Naive thymus-derived CD4-positive, alpha-beta T cell (primary cell): ENCODE results near the gene CYP39A1. TPM values are rescaled to one million over a fixed set of nuclear protein-coding genes. Genes with fewer than 3 reads are reported as not detected.

Experiments
- ATAC-seq: fragments of 150-1000 bp; cut with Tn5 transposase; 2 replicates; pipeline ENCODE4 v1.10.0; 2021; ENCODE audit warnings: mild to moderate bottlenecking, moderate library complexity
- CTCF ChIA-PET: fragments of 350-600 bp; sonication (Branson Sonifier 250); formaldehyde crosslinking; loops from one replicate; lab custom pipeline; 2021; ENCODE audit warnings: antibody characterized with exemption; lab: Charles Lee
- POLR2A ChIA-PET: fragments of 350-600 bp; sonication (Branson Sonifier 250); formaldehyde crosslinking; loops from one replicate; lab custom pipeline; 2021; ENCODE audit warnings: antibody characterized with exemption, inconsistent platforms; lab: Charles Lee
- DNase-seq, 9 donors: peaks; one replicate each; pipeline versions ENCODE4 v3.0.0 to v3.0.0-alpha.2; 2020 to 2022; ENCODE audit warnings: mixed read lengths in 1 of 9
- H3K27ac ChIP-seq: one replicate; pipeline ENCODE4 v1.7.0; 2013; ENCODE audit warnings: mild to moderate bottlenecking, low read depth, low read length, moderate library complexity
- H3K27me3 ChIP-seq, 2 donors: one replicate each; pipeline ENCODE4 v1.7.0; 2013; ENCODE audit warnings: low read length in 2 of 2, mild to moderate bottlenecking in 2 of 2, moderate library complexity in 2 of 2; ENCODE audit not compliant: control insufficient read depth in 2 of 2, insufficient read depth in 2 of 2
- H3K36me3 ChIP-seq, 3 experiments: 1 replicate in 2 of 3; 2 replicates in 1 of 3; pipeline ENCODE4 v1.7.0; 2013; ENCODE audit warnings: low read length in 3 of 3, mild to moderate bottlenecking in 3 of 3, moderate library complexity in 1 of 3; ENCODE audit not compliant: insufficient read depth in 3 of 3, control insufficient read depth in 2 of 3
- H3K4me1 ChIP-seq, 2 donors: one replicate each; pipeline ENCODE4 v1.7.0; 2013; ENCODE audit warnings: low read length in 2 of 2, mild to moderate bottlenecking in 2 of 2, moderate library complexity in 1 of 2; ENCODE audit not compliant: control insufficient read depth in 2 of 2, insufficient read depth in 2 of 2
- H3K4me3 ChIP-seq: 2 replicates; pipeline ENCODE4 v1.7.0; 2013; ENCODE audit warnings: mild to moderate bottlenecking, low read length
- H3K9me3 ChIP-seq, 3 experiments: 1 replicate in 2 of 3; 2 replicates in 1 of 3; pipeline ENCODE4 v1.7.0; 2013; ENCODE audit warnings: low read length in 3 of 3; ENCODE audit not compliant: control insufficient read depth in 2 of 3
- H3K27ac Mint-ChIP-seq, 9 donors: one replicate each; pipeline ENCODE4 v1.8.0; 2020 to 2022; ENCODE audit warnings: mixed read lengths in 9 of 9, mild to moderate bottlenecking in 8 of 9, moderate library complexity in 5 of 9, inconsistent platforms in 2 of 9
- H3K27me3 Mint-ChIP-seq, 5 donors: one replicate each; pipeline ENCODE4 v1.8.0; 2021 to 2022; ENCODE audit warnings: mixed read lengths in 5 of 5, mild to moderate bottlenecking in 1 of 5
- H3K36me3 Mint-ChIP-seq, 5 donors: one replicate each; pipeline ENCODE4 v1.8.0; 2020 to 2022; ENCODE audit warnings: mixed read lengths in 5 of 5, mild to moderate bottlenecking in 3 of 5, inconsistent platforms in 1 of 5
- H3K4me1 Mint-ChIP-seq, 7 donors: one replicate each; pipeline ENCODE4 v1.8.0; 2020 to 2022; ENCODE audit warnings: mixed read lengths in 7 of 7, mild to moderate bottlenecking in 3 of 7, inconsistent platforms in 1 of 7
- H3K4me3 Mint-ChIP-seq, 10 donors: one replicate each; pipeline ENCODE4 v1.8.0; 2020 to 2022; ENCODE audit warnings: mild to moderate bottlenecking in 10 of 10, mixed read lengths in 10 of 10, moderate library complexity in 6 of 10, inconsistent platforms in 2 of 10
- H3K9me3 Mint-ChIP-seq, 11 donors: one replicate each; pipeline ENCODE4 v1.8.0; 2020 to 2022; ENCODE audit warnings: mixed read lengths in 11 of 11, mild to moderate bottlenecking in 4 of 11, inconsistent platforms in 1 of 11, moderate library complexity in 1 of 11
- intact Hi-C, 2 donors: fragments of 100-400 bp; cut with micrococcal nuclease; formaldehyde crosslinking; loops; one replicate each; pipeline ENCODE4 v1.15.1; 2023
- polyA plus RNA-seq, 2 donors: library from polyadenylated mRNA; unstranded; fragments of 300-500 nt; fragmentation: Illumina TruSeq; gene quantifications; one replicate each; pipeline ENCODE4 v1.2.3, GENCODE V29; 2021
- total RNA-seq, 6 experiments: library from RNA in 5 of 6; stranded (reverse) in 5 of 6; gene quantifications; 1 replicate in 5 of 6; 2 replicates in 1 of 6; pipeline ENCODE4 v1.2.3 and lab custom pipeline; 2021 to 2026

CYP39A1 gene
- total and polyA plus RNA-seq, 7 experiments from 2014 or later, result not detected

- Mint-ChIP-seq H3K9me3 (no peaks in the 10 kb centered on the region), H3K36me3 (no peaks in the 10 kb centered on the region), H3K4me1 (peaks cover 0 to 1% (median 0%) of the 10 kb centered on the region in 7 donors), H3K27me3 (peaks cover 5 to 17% (median 10%) of the 10 kb centered on the region in 5 donors), H3K4me3 (no peak overlapping the region), H3K27ac (no peak overlapping the region)
- H3K4me1 ChIP-seq, result no peaks in the 10 kb centered on the region
- no peak overlapping the region for H3K27ac ChIP-seq
- intact Hi-C loops, result no loop called here
- H3K9me3 ChIP-seq, result no peaks in the 10 kb centered on the region
- DNase-seq (no peak), ATAC-seq (no peak)
- ChIA-PET CTCF (no interaction called here), POLR2A (no interaction called here)
- no peak overlapping the region for H3K4me3 ChIP-seq
- no peaks in the 10 kb centered on the region for H3K36me3 ChIP-seq
- H3K27me3 ChIP-seq, result no peaks in the 10 kb centered on the region
These were observed 139.1 kb downstream of the CYP39A1 start for GRCh38 chr6:46513533-46513932.

GRCh38 chr6:46511320-46511719, 141.3 kb downstream of the CYP39A1 start:
- POLR2A ChIA-PET, result no interaction called here
- Histone ChIP-seq H3K4me1 (no peaks in the 10 kb centered on the region), H3K27me3 (no peaks in the 10 kb centered on the region), H3K4me3 (no peak overlapping the region), H3K27ac (no peak overlapping the region), H3K9me3 (no peaks in the 10 kb centered on the region), H3K36me3 (no peaks in the 10 kb centered on the region)
- CTCF ChIA-PET, result no interaction called here
- intact Hi-C loops, result no loop called here
- ATAC-seq, result no peak
- peaks cover 0 to 1% (median 0%) of the 10 kb centered on the region in 7 donors for H3K4me1 Mint-ChIP-seq
- no peak overlapping the region for H3K4me3 Mint-ChIP-seq
- peaks cover 0 to 17% (median 10%) of the 10 kb centered on the region in 5 donors for H3K27me3 Mint-ChIP-seq
- H3K36me3 Mint-ChIP-seq, result no peaks in the 10 kb centered on the region
- H3K27ac Mint-ChIP-seq, result no peak overlapping the region
- H3K9me3 Mint-ChIP-seq, result no peaks in the 10 kb centered on the region
- no peak for DNase-seq

- no peak for DNase-seq
- no peak overlapping the region for H3K27ac Mint-ChIP-seq
- H3K4me3 Mint-ChIP-seq, result no peak overlapping the region
- ChIA-PET CTCF (no interaction called here), POLR2A (no interaction called here)
- peaks cover 0 to 1% (median 0%) of the 10 kb centered on the region in 7 donors for H3K4me1 Mint-ChIP-seq
- H3K36me3 Mint-ChIP-seq, result no peaks in the 10 kb centered on the region
- no peak overlapping the region for H3K27ac ChIP-seq
- no peaks in the 10 kb centered on the region for H3K9me3 Mint-ChIP-seq
- H3K27me3 Mint-ChIP-seq, result peaks cover 4 to 15% (median 8%) of the 10 kb centered on the region in 5 donors
- H3K4me1 ChIP-seq, result no peaks in the 10 kb centered on the region
- intact Hi-C loops, result no loop called here
- ATAC-seq, result no peak
- no peaks in the 10 kb centered on the region for H3K9me3 ChIP-seq
- no peaks in the 10 kb centered on the region for H3K27me3 ChIP-seq
- H3K36me3 ChIP-seq, result no peaks in the 10 kb centered on the region
- no peak overlapping the region for H3K4me3 ChIP-seq
These were observed 142.0 kb downstream of the CYP39A1 start for GRCh38 chr6:46510651-46511050.

- ATAC-seq (no peak), DNase-seq (no peak)
- Histone ChIP-seq H3K4me3 (no peak overlapping the region), H3K9me3 (no peaks in the 10 kb centered on the region), H3K4me1 (no peaks in the 10 kb centered on the region), H3K27me3 (no peaks in the 10 kb centered on the region), H3K27ac (no peak overlapping the region), H3K36me3 (no peaks in the 10 kb centered on the region)
- Mint-ChIP-seq H3K27ac (no peak overlapping the region), H3K4me1 (peaks cover 0 to 1% (median 0%) of the 10 kb centered on the region in 7 donors), H3K9me3 (no peaks in the 10 kb centered on the region), H3K36me3 (no peaks in the 10 kb centered on the region), H3K4me3 (no peak overlapping the region), H3K27me3 (peaks cover 4 to 19% (median 8%) of the 10 kb centered on the region in 5 donors)
- POLR2A ChIA-PET, result no interaction called here
- intact Hi-C loops, result no loop called here
- CTCF ChIA-PET, result no interaction called here
These were observed 142.6 kb downstream of the CYP39A1 start for GRCh38 chr6:46509981-46510510.

GRCh38 chr6:46509063-46509462, 143.6 kb downstream of the CYP39A1 start:
- Mint-ChIP-seq H3K36me3 (no peaks in the 10 kb centered on the region), H3K4me1 (peaks cover 0 to 1% (median 0%) of the 10 kb centered on the region in 7 donors), H3K27me3 (peaks cover 4 to 19% (median 8%) of the 10 kb centered on the region in 5 donors), H3K27ac (no peak overlapping the region), H3K9me3 (no peaks in the 10 kb centered on the region), H3K4me3 (no peak overlapping the region)
- intact Hi-C loops, result no loop called here
- Histone ChIP-seq H3K27ac (no peak overlapping the region), H3K9me3 (no peaks in the 10 kb centered on the region), H3K4me3 (no peak overlapping the region), H3K4me1 (no peaks in the 10 kb centered on the region), H3K36me3 (no peaks in the 10 kb centered on the region), H3K27me3 (no peaks in the 10 kb centered on the region)
- ChIA-PET POLR2A (no interaction called here), CTCF (no interaction called here)
- DNase-seq (no peak), ATAC-seq (no peak)

GRCh38 chr6:46507426-46507825, 145.2 kb downstream of the CYP39A1 start:
- ATAC-seq (no peak), DNase-seq (no peak)
- ChIA-PET POLR2A (no interaction called here), CTCF (no interaction called here)
- H3K27ac Mint-ChIP-seq, result no peak overlapping the region
- no peaks in the 10 kb centered on the region for H3K4me1 ChIP-seq
- no peaks in the 10 kb centered on the region for H3K27me3 ChIP-seq
- intact Hi-C loops, result no loop called here
- H3K27me3 Mint-ChIP-seq, result peaks cover 5 to 19% (median 8%) of the 10 kb centered on the region in 5 donors
- H3K4me3 ChIP-seq, result no peak overlapping the region
- H3K27ac ChIP-seq, result no peak overlapping the region
- no peak overlapping the region for H3K4me3 Mint-ChIP-seq
- H3K9me3 Mint-ChIP-seq, result no peaks in the 10 kb centered on the region
- H3K36me3 ChIP-seq, result no peaks in the 10 kb centered on the region
- peaks cover 0 to 1% (median 0%) of the 10 kb centered on the region in 7 donors for H3K4me1 Mint-ChIP-seq
- H3K36me3 Mint-ChIP-seq, result no peaks in the 10 kb centered on the region
- no peaks in the 10 kb centered on the region for H3K9me3 ChIP-seq
